GM19372 (cell line): ENCODE results near the gene PJVK.
"Not testable (repeated sequence)": the region's sequence is repeated elsewhere in the genome, so short reads cannot be mapped to it uniquely, and the experiment has no call there.

Experiments
- ATAC-seq: cut with Tn5 transposase; IDR thresholded peaks from one replicate; pipeline ENCODE4 v1.9.1; 2021; ENCODE audit warnings: mild to moderate bottlenecking, low read depth, moderate library complexity; ENCODE audit not compliant: unreplicated experiment

The PJVK gene

GRCh38 chr2:178428396-178428806, 22.8 kb upstream of the PJVK start:
- no peak for ATAC-seq

GRCh38 chr2:178429336-178429735, 21.8 kb upstream of the PJVK start:
- no peak for ATAC-seq

- no peak for ATAC-seq
Measured at GRCh38 chr2:178436662-178437061, 14.5 kb upstream of the PJVK start.

GRCh38 chr2:178441426-178441825, 9.8 kb upstream of the PJVK start:
- no peak for ATAC-seq

- no peak for ATAC-seq
Measured at GRCh38 chr2:178448968-178449661, 2.1 kb upstream of the PJVK start.

GRCh38 chr2:178449700-178450523, 1.3 kb upstream of the PJVK start:
- ATAC-seq: no peak

- peak; percentile 46 for ATAC-seq
Measured at GRCh38 chr2:178450524-178450773, 729 bp upstream of the PJVK start.

GRCh38 chr2:178452334-178452733, 1.2 kb downstream of the PJVK start:
- no peak for ATAC-seq

GRCh38 chr2:178452870-178453269, 1.7 kb downstream of the PJVK start:
- ATAC-seq: no peak

- no peak for ATAC-seq
Measured at GRCh38 chr2:178455947-178456346, 4.8 kb downstream of the PJVK start.

- ATAC-seq: no peak
Measured at GRCh38 chr2:178457390-178457886, 6.3 kb downstream of the PJVK start.

- no peak for ATAC-seq
Measured at GRCh38 chr2:178469219-178469849, 18.2 kb downstream of the PJVK start.

GRCh38 chr2:178471313-178471712, 20.1 kb downstream of the PJVK start:
- ATAC-seq: not testable (repeated sequence)

GRCh38 chr2:178473373-178473772, 22.2 kb downstream of the PJVK start:
- ATAC-seq: no peak

GRCh38 chr2:178473931-178474330, 22.8 kb downstream of the PJVK start:
- ATAC-seq: no peak

- no peak for ATAC-seq
Measured at GRCh38 chr2:178474560-178474959, 23.4 kb downstream of the PJVK start.

- ATAC-seq: no peak
Measured at GRCh38 chr2:178476477-178476876, 25.3 kb downstream of the PJVK start.

- no peak for ATAC-seq
Measured at GRCh38 chr2:178477443-178478129, 26.4 kb downstream of the PJVK start.

- ATAC-seq: peak; percentile 1
Measured at GRCh38 chr2:178478130-178478438, 26.9 kb downstream of the PJVK start.

- peak; percentile 43 for ATAC-seq
Measured at GRCh38 chr2:178478439-178479274, 27.5 kb downstream of the PJVK start, which contains the start of gene FKBP7. TSS of gene FKBP7 (minus strand) at chr2:178478600. CDS start at chr2:178478499, 101 bp downstream.
